ENCODE measurements around the gene FUBP3.

FUBP3 gene

DNA sequence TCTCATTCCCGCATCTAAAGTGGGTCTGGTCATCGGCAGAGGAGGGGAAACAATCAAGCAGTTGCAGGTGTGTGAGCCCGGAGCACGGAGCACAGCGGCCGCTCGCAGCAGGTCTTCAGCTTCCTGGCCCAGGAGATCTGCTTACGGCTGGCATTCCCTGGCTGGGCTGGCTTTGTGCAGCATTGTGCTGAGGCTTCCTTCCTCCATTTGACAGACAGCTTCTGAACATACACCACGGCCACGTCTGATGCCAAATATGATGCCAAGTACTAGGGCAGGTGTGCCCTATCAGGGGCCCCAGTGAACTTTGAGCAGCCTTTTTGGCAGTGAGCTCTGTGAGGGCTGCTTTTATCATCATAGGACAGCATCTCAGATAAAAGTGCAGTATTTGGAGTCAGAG is 37.1 kb downstream of the FUBP3 start:
- H3K4me3 ChIP-seq (replicated peaks in 1 of 2; ENCODE audit: low read depth in 2 of 2, low read length in 2 of 2): no peak overlapping the region
- no peak for DNase-seq (ENCODE audit: low read depth in 2 of 2)
- TF ChIP-seq, protein P1, sequence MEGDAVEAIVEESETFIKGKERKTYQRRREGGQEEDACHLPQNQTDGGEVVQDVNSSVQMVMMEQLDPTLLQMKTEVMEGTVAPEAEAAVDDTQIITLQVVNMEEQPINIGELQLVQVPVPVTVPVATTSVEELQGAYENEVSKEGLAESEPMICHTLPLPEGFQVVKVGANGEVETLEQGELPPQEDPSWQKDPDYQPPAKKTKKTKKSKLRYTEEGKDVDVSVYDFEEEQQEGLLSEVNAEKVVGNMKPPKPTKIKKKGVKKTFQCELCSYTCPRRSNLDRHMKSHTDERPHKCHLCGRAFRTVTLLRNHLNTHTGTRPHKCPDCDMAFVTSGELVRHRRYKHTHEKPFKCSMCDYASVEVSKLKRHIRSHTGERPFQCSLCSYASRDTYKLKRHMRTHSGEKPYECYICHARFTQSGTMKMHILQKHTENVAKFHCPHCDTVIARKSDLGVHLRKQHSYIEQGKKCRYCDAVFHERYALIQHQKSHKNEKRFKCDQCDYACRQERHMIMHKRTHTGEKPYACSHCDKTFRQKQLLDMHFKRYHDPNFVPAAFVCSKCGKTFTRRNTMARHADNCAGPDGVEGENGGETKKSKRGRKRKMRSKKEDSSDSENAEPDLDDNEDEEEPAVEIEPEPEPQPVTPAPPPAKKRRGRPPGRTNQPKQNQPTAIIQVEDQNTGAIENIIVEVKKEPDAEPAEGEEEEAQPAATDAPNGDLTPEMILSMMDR (IDR thresholded peaks at IDR 0.05; ENCODE audit: low read depth, low read length): no peak

- no peak overlapping the region for H3K4me3 ChIP-seq (replicated peaks in 1 of 2; ENCODE audit: low read depth in 2 of 2, low read length in 2 of 2)
- DNase-seq (ENCODE audit: low read depth in 2 of 2): no peak
- TF ChIP-seq, protein P1 (IDR thresholded peaks at IDR 0.05; ENCODE audit: low read depth, low read length): no peak
These were observed 44.1 kb downstream of the FUBP3 start for GRCh38 chr9:130623466-130623865.

DNA sequence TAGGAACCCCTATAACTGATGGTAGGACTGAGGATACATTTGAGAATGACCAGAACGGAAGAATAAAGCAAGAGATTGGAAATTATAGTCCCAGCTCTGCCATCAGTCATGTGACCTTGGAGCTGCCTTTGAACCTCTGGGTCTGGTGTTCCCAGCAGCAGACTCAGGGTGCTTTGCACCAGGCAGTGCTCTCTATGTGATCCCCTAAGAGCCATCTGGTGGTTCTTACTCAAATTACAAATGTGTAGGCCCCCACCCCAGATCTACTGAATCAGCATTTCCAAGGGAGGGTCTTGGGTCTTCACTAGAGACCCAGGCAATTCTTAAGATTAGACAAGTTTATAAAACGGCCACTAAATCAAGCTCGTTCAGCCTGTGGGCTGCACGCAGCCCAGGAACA is 44.8 kb downstream of the FUBP3 start:
- TF ChIP-seq, protein P1 (IDR thresholded peaks at IDR 0.05; ENCODE audit: low read depth, low read length): no peak
- no peak for DNase-seq (ENCODE audit: low read depth in 2 of 2)
- no peak overlapping the region for H3K4me3 ChIP-seq (replicated peaks in 1 of 2; ENCODE audit: low read depth in 2 of 2, low read length in 2 of 2)

DNA sequence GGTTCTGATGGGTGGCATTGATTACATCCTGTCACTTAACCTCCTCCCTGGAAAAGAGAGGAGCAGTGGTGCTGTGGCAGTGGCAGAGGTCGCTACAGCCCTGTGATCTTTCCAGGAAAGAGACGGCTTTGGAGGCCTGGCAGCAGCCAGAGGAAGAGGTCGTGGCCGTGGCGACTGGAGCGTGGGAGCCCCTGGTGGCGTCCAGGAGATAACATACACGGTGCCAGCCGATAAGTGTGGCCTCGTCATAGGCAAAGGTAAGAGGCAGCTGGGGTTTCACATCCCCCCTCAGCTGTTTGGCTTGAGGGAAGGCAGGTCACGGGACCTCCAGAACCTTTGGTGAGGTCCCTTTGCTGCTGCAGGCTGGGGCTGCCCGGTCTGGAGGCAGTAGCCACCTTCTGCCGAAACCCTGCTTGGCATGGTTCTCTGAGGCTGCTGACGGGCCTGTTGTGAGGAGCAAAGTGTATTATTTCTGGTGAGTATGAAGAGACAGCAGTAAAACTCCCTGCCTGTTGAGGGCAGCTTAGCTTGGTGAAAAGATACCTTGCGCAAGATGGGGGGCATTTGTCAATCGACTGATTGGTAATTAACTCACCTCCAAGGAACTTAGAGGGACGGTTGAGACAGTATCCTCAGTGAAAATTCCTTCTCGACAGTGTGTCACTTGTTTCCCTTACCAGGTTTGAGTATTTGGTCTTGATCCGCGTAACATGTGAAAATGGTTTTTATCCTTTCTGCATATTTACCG is 47.0 kb downstream of the FUBP3 start:
- DNase-seq (ENCODE audit: low read depth in 2 of 2): no peak
- H3K4me3 ChIP-seq (replicated peaks in 1 of 2; ENCODE audit: low read depth in 2 of 2, low read length in 2 of 2): no peak overlapping the region
- TF ChIP-seq, protein P1 (IDR thresholded peaks at IDR 0.05; ENCODE audit: low read depth, low read length): no peak

DNA sequence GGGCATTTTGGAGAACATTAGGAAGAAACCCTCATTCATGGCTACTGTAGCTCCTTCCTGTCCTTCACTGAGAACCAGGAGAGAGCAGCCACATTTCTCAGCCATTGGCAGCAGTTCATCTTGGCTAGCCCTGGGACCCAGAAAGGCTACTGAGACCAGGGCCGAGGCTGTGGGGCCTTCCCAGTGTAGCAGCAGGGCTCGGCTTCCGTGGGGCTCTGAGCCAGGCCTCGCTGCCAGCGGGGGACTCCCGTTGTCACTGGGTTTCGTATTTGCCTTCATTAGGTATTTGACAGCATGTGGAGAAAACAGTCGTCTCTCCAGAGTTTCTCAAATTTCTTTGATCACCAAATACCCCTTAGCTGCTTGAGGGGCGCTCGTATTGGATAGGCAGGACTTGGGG is 47.7 kb downstream of the FUBP3 start:
- no peak for DNase-seq (ENCODE audit: low read depth in 2 of 2)
- no peak overlapping the region for H3K4me3 ChIP-seq (replicated peaks in 1 of 2; ENCODE audit: low read depth in 2 of 2, low read length in 2 of 2)

DNA sequence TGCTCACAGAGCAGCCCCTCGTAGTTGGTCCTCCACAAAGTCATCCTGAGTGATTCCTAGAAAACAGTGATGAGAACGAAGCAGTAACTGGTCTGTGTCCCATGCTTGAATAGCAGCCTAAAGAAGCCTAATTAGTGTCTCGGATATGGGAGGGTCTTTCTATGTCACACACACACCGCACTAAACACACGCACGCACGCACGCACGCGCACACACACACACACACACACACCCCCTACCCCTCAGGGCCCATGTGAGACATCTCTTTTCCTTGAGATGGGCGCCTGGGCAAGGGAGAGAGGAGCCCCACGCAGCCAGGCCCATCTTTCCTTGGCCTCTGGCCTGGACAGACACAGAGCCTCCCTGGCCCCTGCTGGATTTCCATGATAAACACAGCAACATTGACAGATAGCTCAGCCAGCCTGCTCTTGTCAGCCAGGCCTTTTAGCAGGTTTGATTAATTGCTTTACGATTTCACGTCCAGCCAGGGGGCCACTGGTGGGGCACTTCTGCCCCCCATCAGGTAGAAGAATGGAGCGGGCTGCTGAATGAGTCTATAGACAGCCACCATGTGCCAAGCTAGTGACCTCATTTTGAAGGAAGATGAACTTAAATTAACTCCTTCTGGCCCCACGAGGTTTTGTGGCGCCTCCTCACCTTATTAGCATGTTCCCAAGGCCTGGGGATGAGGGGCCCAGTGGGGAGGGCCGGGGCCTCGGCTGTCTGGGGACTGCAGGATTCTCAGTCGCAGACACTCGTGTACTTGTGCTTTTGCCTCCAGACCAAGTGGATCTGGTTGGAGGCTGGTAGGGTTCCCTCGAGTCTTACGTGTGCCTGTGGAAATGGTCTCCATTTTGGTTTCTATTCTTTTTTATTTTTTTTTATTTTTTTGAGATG is 48.8 kb downstream of the FUBP3 start:
- no peak overlapping the region for H3K4me3 ChIP-seq (replicated peaks in 1 of 2; ENCODE audit: low read depth in 2 of 2, low read length in 2 of 2)
- no peak for DNase-seq (ENCODE audit: low read depth in 2 of 2)
- TF ChIP-seq, protein P1 (IDR thresholded peaks at IDR 0.05; ENCODE audit: low read depth, low read length): no peak

More for the DNA sequence above, 47.7 kb downstream of the FUBP3 start:
- TF ChIP-seq, protein P1 (IDR thresholded peaks at IDR 0.05; ENCODE audit: low read depth, low read length): no peak
